NCI-H1092 treated with DMSO at 0.1 percent for 48 hours (cell line): Measurements from ENCODE around the gene IFT22.
"Not testable (repeated sequence)": the region's sequence is repeated elsewhere in the genome, so short reads cannot be mapped to it uniquely, and the experiment has no call there.

Experiments used
- DNase-seq: peaks from one replicate; lab custom pipeline; 2025; lab: John Stamatoyannopoulos, UW

IFT22 gene

GRCh38 chr7:101321491-101322401 lies at the start of gene IFT22:
IFT22 (minus strand) TSS chr7:101321812; CDS start chr7:101321709, 103 bp downstream.
- DNase-seq, result peak; percentile 94

- no peak for DNase-seq
Observed at GRCh38 chr7:101370836-101371235, 49.2 kb upstream of the IFT22 start.

GRCh38 chr7:101368422-101369165 lies 47.0 kb upstream of the IFT22 start:
- no peak for DNase-seq

- no peak for DNase-seq
Observed at GRCh38 chr7:101367676-101368075, 46.1 kb upstream of the IFT22 start.

GRCh38 chr7:101365956-101366355 lies 44.3 kb upstream of the IFT22 start:
- DNase-seq, result no peak

- peak; percentile 29 for DNase-seq
Observed at GRCh38 chr7:101363734-101364374, 42.2 kb upstream of the IFT22 start.

- no peak for DNase-seq
Observed at GRCh38 chr7:101363196-101363733, 41.7 kb upstream of the IFT22 start.

GRCh38 chr7:101362334-101363195 lies 41.0 kb upstream of the IFT22 start, which contains the start of gene COL26A1:
COL26A1 (plus strand) TSS chr7:101362875; CDS start chr7:101363033, 158 bp downstream.
- DNase-seq, result peak; percentile 25

- DNase-seq, result no peak
Observed at GRCh38 chr7:101357433-101357832, 35.8 kb upstream of the IFT22 start.

GRCh38 chr7:101352920-101353308 lies 31.3 kb upstream of the IFT22 start:
- DNase-seq, result no peak

GRCh38 chr7:101349300-101349699 lies 27.7 kb upstream of the IFT22 start:
- not testable (repeated sequence) for DNase-seq

- not testable (repeated sequence) for DNase-seq
Observed at GRCh38 chr7:101348456-101349067, 26.9 kb upstream of the IFT22 start.

GRCh38 chr7:101347477-101347876 lies 25.9 kb upstream of the IFT22 start:
- no peak for DNase-seq

GRCh38 chr7:101342892-101343291 lies 21.3 kb upstream of the IFT22 start:
- DNase-seq, result no peak

GRCh38 chr7:101340379-101340778 lies 18.8 kb upstream of the IFT22 start:
- no peak for DNase-seq

- DNase-seq, result no peak
Observed at GRCh38 chr7:101333912-101334311, 12.3 kb upstream of the IFT22 start.

- no peak for DNase-seq
Observed at GRCh38 chr7:101332026-101332425, 10.4 kb upstream of the IFT22 start.

- no peak for DNase-seq
Observed at GRCh38 chr7:101330011-101330484, 8.4 kb upstream of the IFT22 start.

- DNase-seq, result no peak
Observed at GRCh38 chr7:101328159-101328558, 6.5 kb upstream of the IFT22 start.

GRCh38 chr7:101319401-101319800 lies 2.2 kb downstream of the IFT22 start:
- DNase-seq, result no peak

GRCh38 chr7:101315336-101315735 lies 6.3 kb downstream of the IFT22 start:
- DNase-seq, result no peak
